DMS153 (cell line): ENCODE results near the gene EXOC2.
"Not testable (repeated sequence)": the region's sequence is repeated elsewhere in the genome, so short reads cannot be mapped to it uniquely, and the experiment has no call there.

Experiments used
- DNase-seq: peaks from one replicate; lab custom pipeline; 2025; lab: John Stamatoyannopoulos, UW

The EXOC2 gene

DNA sequence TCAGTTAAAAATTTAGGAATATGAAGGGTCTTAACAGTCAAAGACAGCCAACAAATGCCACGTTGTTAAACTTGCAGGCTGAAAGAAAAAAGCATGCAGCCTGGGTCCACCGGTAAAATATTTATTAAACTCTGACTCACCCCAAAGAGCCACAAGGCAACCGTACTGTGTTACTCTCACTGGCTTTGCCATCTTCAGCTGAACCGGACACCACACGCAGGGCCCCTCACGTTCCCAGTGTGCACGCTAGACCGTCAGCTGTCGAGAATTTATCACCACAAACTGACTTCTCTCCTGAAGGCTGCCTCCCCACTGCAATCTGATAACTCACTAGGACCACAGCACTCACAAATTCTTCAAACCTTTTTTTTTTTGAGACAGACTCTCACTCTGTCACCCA lies 66.7 kb downstream of the EXOC2 start:
- no peak for DNase-seq

- DNase-seq = no peak
These were observed 68.0 kb downstream of the EXOC2 start for GRCh38 chr6:624979-625378.

GRCh38 chr6:622462-622861 lies 70.5 kb downstream of the EXOC2 start:
- DNase-seq = no peak

- DNase-seq = no peak
These were observed 71.0 kb downstream of the EXOC2 start for GRCh38 chr6:621931-622330.

DNA sequence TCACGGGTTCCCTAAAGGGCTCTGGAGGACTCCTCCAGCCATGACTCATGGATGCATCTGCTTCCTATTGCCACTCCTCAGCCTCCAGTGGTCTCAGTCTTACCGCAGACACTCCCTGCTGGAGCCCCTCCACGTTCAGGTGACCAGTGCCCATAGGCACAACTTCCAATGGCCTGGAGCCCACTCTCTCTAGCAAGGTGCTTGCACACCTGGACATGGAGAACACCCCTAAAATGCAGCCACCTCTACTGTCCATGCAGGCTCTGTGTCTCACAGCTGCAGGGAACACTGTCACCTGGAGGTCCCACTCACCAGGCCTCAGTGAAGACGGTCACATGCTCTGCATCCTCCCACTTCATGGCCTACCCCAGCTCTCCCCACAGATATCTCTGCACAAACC lies 72.0 kb downstream of the EXOC2 start:
- no peak for DNase-seq

- no peak for DNase-seq
These were observed 72.8 kb downstream of the EXOC2 start for GRCh38 chr6:620166-620565.

- no peak for DNase-seq
These were observed 75.4 kb downstream of the EXOC2 start for GRCh38 chr6:617456-618100.

DNA sequence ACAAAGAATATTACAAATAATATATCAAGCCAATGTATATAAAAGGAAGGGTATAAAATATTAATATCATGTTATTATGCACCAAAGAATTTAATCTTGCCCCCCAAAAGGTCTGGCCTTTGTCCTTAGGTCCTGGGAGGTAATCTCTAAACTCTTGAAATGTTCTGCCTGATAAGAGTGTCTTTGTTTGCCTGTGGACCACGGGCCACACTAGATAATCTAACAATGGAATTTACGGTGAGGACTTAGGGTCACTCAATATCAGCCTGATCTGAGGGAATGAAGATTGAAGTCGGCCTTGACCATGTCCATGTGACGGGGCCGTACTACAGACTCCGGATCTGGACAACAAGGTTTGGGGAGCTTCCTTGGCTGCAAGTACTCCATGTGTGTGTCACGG lies 79.0 kb downstream of the EXOC2 start:
- DNase-seq = no peak

GRCh38 chr6:611928-612327 lies 81.0 kb downstream of the EXOC2 start:
- no peak for DNase-seq

DNA sequence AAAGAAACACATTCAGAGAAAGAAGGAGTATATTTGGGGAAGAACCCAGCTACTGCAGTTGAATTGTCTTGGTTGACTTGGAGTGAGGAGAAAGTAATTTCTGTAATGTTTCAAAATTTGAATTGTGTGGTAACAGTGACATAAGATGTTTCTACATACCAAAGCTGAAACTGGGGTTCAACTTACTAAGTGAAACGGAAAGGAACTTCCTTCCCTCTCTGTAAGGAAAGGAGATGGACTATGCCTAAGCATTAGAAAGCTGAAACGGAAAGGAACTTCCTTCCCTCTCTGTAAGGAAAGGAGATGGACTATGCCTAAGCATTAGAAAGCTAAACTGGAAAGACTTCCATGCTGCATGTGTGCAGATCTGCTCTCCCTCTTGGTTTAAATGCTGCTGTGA lies 82.1 kb downstream of the EXOC2 start:
- DNase-seq = no peak

GRCh38 chr6:609905-610304 lies 83.0 kb downstream of the EXOC2 start:
- DNase-seq = no peak

DNA sequence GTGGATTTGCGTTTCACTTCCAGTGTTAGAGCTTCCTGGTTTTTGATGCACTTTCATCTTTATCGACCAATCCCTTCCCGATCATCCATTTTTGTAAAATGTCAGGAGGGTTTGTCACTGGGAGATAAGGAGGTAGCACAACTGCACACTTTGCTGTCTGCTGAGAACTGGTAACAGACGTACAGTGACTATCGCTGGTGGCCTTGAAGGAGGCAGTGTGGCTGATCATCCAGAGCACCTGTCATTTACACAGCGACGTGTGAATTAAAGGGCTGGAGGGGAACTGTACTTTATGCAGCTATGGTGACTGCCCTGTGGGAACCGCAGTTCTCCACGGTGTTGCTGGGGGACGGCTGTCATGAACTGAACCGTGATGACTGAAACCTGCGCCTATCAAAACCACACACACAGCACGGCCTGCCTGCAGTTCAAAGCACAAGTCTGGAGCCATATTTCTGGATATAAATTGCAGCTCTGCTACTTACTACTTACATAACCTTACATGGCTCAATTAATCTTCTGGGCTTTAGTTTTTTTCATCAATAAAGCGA lies 86.0 kb downstream of the EXOC2 start:
- no peak for DNase-seq

DNA sequence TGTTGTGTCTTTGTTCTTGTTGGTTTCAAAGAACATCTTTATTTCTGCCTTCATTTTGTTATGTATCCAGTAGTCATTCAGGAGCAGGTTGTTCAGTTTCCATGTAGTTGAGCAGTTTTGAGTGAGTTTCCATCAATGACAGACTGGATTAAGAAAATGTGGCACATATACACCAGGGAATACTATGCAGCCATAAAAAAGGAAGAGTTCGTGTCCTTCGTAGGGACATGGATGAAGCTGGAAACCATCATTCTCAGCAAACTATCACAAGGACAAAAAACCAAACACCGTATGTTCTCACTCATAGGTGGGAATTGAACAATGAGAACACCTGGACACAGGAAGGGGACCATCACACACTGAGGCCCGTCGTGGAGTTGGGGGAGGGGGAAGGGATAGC lies 87.0 kb downstream of the EXOC2 start:
- DNase-seq = not testable (repeated sequence)

DNA sequence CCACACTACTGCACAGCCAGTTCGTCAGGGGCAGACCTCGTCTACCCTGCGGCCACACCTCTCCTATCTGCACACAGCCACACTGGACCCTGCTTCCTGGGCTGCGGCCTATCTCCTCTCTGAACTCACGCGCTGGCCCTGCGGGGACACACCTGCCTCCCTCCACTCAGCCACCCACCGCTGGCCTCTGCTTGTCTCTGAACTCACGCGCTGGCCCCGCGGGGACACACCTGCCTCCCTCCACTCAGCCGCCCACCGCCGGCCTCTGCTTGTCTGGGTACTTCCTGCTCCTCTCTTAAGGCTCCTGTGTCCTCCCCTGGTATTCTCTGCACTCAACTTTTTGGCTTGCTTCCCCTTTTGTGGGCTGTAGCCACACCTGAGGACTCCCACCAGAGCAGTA lies 88.4 kb downstream of the EXOC2 start:
- DNase-seq = no peak

DNA sequence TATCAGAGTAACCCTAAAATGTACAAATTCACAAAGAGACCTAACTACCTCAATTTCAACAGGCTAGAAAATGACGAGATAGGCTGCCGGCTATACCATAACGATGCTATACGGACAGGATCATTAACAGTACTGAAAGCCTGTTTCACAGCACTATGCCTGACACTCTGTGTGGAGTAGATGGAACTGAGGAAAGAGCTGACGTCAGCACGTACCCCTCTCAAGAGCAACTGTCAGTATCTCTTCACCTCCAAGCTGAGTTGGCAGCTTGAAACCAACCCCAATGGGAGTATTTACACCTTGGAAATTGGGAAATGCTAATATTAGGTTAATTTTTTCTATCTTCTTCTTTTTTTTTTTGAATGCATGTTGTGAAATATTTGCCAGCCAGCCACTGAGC lies 89.7 kb downstream of the EXOC2 start:
- DNase-seq = no peak

GRCh38 chr6:599576-600448 lies 93.1 kb downstream of the EXOC2 start:
- DNase-seq = no peak

- DNase-seq = no peak
These were observed 99.1 kb downstream of the EXOC2 start for GRCh38 chr6:593907-594212.

DNA sequence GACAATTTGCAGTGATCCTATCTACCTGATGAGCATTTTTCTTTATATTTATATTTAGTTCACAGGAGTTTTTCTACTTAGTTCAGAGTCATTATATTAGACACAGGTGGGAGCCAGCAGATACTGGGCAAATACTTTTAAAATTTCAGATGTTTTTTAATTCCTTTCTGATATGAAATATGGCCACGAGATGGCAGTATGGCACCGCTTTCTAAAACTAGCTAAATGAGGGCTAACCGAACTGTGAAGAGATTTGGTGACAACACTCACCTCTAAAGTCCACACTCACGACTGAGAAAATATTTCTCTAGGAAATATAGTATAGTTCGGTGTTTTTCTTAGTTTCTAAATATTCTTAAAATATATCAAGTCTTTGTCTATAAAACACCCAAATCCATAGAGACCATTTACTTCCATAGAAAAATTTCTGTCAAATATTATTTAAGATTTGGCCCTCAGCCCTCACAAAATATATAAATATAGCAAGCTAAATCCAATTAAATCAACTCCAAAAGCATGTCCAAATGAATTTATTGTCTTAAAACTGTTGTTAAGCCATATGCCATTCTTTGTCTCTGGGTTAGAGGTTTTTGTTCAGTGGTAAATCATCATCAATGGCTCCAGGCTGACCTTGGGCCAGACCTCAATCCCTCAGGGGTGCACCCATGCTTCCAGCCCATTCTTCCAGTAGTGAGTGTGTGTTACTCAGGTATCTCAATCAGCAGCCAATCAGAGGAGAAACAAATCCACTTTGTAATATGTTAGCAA lies 99.6 kb downstream of the EXOC2 start:
- DNase-seq = peak; percentile 3

DNA sequence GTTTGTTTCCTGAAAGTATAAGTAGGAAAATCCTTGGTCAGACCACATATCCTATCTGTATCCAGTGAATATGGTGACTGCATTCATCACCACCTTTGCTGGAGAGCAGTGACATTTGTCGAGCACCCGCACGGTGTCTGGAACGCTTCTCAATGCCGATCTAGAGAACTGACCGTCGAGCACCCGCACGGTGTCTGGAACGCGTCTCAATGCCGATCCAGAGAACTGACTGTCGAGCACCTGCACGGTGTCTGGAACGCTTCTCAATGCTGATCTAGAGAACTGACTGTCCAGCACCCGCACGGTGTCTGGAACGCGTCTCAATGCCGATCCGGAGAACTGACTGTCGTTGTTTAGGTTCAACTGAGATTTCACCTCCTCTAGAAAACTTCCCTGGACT lies 103.8 kb downstream of the EXOC2 start:
- no peak for DNase-seq

GRCh38 chr6:586553-586952 lies 106.4 kb downstream of the EXOC2 start:
- no peak for DNase-seq

- DNase-seq = no peak
These were observed 109.3 kb downstream of the EXOC2 start for GRCh38 chr6:583635-584034.

- DNase-seq = no peak
These were observed 109.8 kb downstream of the EXOC2 start for GRCh38 chr6:583116-583515.

DNA sequence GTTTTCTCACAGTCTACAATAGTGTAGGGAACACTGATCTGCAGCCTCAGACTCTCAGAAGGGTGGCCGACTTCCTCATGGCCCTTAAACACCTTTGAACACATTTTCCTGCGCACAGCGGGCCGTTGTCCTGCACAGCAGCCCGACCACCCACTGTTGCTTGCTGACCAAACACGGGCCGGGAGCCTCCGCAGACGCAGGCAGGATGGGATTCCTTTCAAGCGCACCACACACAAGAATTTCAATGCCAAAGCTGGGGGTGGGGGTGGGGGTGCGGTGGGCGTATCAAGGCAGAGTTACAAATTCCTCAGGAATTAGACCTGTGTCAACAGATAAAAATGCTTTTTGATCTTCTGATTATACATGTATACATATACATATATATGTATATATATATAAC lies 110.6 kb downstream of the EXOC2 start:
- no peak for DNase-seq
